Thyroid gland (tissue), 4 donors: ENCODE data around the gene GSG1L. TPM values are rescaled to one million over a fixed set of nuclear protein-coding genes. Genes with fewer than 3 reads are reported as not detected.

Experiments
- DNase-seq, 2 donors: peaks; one replicate each; pipeline ENCODE4 v3.0.0-alpha.2; 2019
- H3K27ac ChIP-seq, 3 donors: fragments of 200-600 bp; sonication (generic); 1 replicate in 2 of 3; 2 replicates in 1 of 3; pipeline ENCODE4 v1.5.1; 2016 to 2019; ENCODE audit warnings: mild to moderate bottlenecking in 1 of 3, moderate library complexity in 1 of 3
- H3K27me3 ChIP-seq: fragments of 200-600 bp; sonication (generic); one replicate; pipeline ENCODE4 v1.5.1; 2019
- H3K36me3 ChIP-seq, 2 donors: fragments of 200-600 bp; sonication (generic); one replicate each; pipeline ENCODE4 v1.5.1; 2016 to 2019
- H3K4me1 ChIP-seq, 2 donors: fragments of 200-600 bp; sonication (generic); one replicate each; pipeline ENCODE4 v1.5.1; 2017 to 2019
- H3K4me3 ChIP-seq, 3 donors: fragments of 200-600 bp; sonication (generic); replicated peaks in 1 of 3; 1 replicate in 2 of 3; 2 replicates in 1 of 3; pipeline ENCODE4 v1.5.1; 2016; ENCODE audit warnings: mild to moderate bottlenecking in 1 of 3
- H3K9me3 ChIP-seq: fragments of 200-600 bp; sonication (generic); one replicate; pipeline ENCODE4 v1.5.1; 2017
- CTCF ChIP-seq, 6 experiments: fragments of 200-600 bp in 3 of 6; fragments of 450-650 bp in 3 of 6; sonication (generic) in 3 of 6; IDR thresholded peaks; one replicate each; pipeline ENCODE4 v1.5.1; 2016 to 2019; ENCODE audit warnings: antibody characterized with exemption in 6 of 6, mild to moderate bottlenecking in 2 of 6, inconsistent platforms in 1 of 6, moderate library complexity in 1 of 6
- POLR2A ChIP-seq, 2 donors: fragments of 450-650 bp; IDR thresholded peaks; one replicate each; pipeline ENCODE4 v1.6.1; 2017; ENCODE audit warnings: antibody characterized with exemption in 2 of 2, mild to moderate bottlenecking in 2 of 2, moderate library complexity in 1 of 2
- WGBS, 2 donors: methylation state at CpG; one replicate each; pipeline ENCODE4 v1.1.5; 2017; 5-methylcytosine and 5-hydroxymethylcytosine counted together
- intact Hi-C: fragments of 100-400 bp; cut with DNase I; formaldehyde crosslinking; loops from one replicate; pipeline ENCODE4 v1.15.1; 2023
- total RNA-seq, 4 donors: library from RNA; depleted of rRNA; stranded (reverse); fragments of >200 nt; gene quantifications; one replicate each; pipeline ENCODE4 v1.2.3, GENCODE V29; 2016

The GSG1L gene
- total RNA-seq, 4 donors from 2014 or later: not detected

- DNase-seq: no peak
- TF ChIP-seq CTCF (IDR thresholded peaks at IDR 0.05) (no peak), POLR2A (IDR thresholded peaks at IDR 0.05) (no peak)
- intact Hi-C loops: no loop called here
- WGBS, 2 donors: 87 to 90% methylated on average over 7 of the region's 7 CpGs
- H3K4me1 ChIP-seq: no peaks in the 10 kb centered on the region
- no peak overlapping the region for H3K4me3 ChIP-seq
- H3K27me3 ChIP-seq: no peaks in the 10 kb centered on the region
- no peaks in the 10 kb centered on the region for H3K36me3 ChIP-seq
- no peak overlapping the region for H3K27ac ChIP-seq
- H3K9me3 ChIP-seq: no peaks in the 10 kb centered on the region
These were observed 100.0 kb downstream of the GSG1L start for GRCh38 chr16:27963471-27963965.

- TF ChIP-seq POLR2A (IDR thresholded peaks at IDR 0.05) (no peak), CTCF (IDR thresholded peaks at IDR 0.05) (no peak)
- no peak for DNase-seq
- no peaks in the 10 kb centered on the region for H3K27me3 ChIP-seq
- no peaks in the 10 kb centered on the region for H3K36me3 ChIP-seq
- H3K27ac ChIP-seq: no peak overlapping the region
- intact Hi-C loops: no loop called here
- no peak overlapping the region for H3K4me3 ChIP-seq
- no peaks in the 10 kb centered on the region for H3K4me1 ChIP-seq
- H3K9me3 ChIP-seq: no peaks in the 10 kb centered on the region
These were observed 101.3 kb downstream of the GSG1L start for GRCh38 chr16:27962197-27962596.

GRCh38 chr16:27961296-27961620 lies 102.3 kb downstream of the GSG1L start:
- no peak overlapping the region for H3K4me3 ChIP-seq
- TF ChIP-seq CTCF (IDR thresholded peaks at IDR 0.05) (no peak), POLR2A (IDR thresholded peaks at IDR 0.05) (no peak)
- H3K4me1 ChIP-seq: no peaks in the 10 kb centered on the region
- WGBS, 2 donors: 86 to 90% methylated on average over 2 to 3 of the region's 3 CpGs
- H3K27me3 ChIP-seq: no peaks in the 10 kb centered on the region
- no peaks in the 10 kb centered on the region for H3K36me3 ChIP-seq
- DNase-seq: no peak
- intact Hi-C loops: no loop called here
- no peaks in the 10 kb centered on the region for H3K9me3 ChIP-seq
- no peak overlapping the region for H3K27ac ChIP-seq

- no peak for DNase-seq
- 87 to 88% methylated on average over 17 of the region's 17 CpGs for WGBS, 2 donors
- Histone ChIP-seq H3K9me3 (no peaks in the 10 kb centered on the region), H3K27ac (no peak overlapping the region), H3K4me3 (no peak overlapping the region), H3K36me3 (no peaks in the 10 kb centered on the region), H3K27me3 (no peaks in the 10 kb centered on the region), H3K4me1 (no peaks in the 10 kb centered on the region)
- intact Hi-C loops: no loop called here
- TF ChIP-seq CTCF (IDR thresholded peaks at IDR 0.05) (no peak), POLR2A (IDR thresholded peaks at IDR 0.05) (no peak)
These were observed 102.8 kb downstream of the GSG1L start for GRCh38 chr16:27960619-27961295.

- H3K4me1 ChIP-seq: no peaks in the 10 kb centered on the region
- intact Hi-C loops: no loop called here
These were observed 103.6 kb downstream of the GSG1L start for GRCh38 chr16:27959914-27960313.

More at GRCh38 chr16:27959914-27960313, 103.6 kb downstream of the GSG1L start:
- Histone ChIP-seq H3K4me3 (no peak overlapping the region), H3K36me3 (no peaks in the 10 kb centered on the region), H3K27me3 (no peaks in the 10 kb centered on the region), H3K9me3 (no peaks in the 10 kb centered on the region), H3K27ac (no peak overlapping the region)
- DNase-seq: no peak
- whole genome bisulfite sequencing, 2 donors: 40 to 42% methylated on average over 4 of the region's 4 CpGs
- TF ChIP-seq CTCF (IDR thresholded peaks at IDR 0.05): no peak
- TF ChIP-seq POLR2A (IDR thresholded peaks at IDR 0.05): no peak
